Stimulated activated CD8-positive, alpha-beta memory T cell treated with anti-CD3 and anti-CD28 coated beads, Interleukin-12 subunit alpha, Interleukin-12 subunit beta, amount 100 ng/mL, for 24 hours (primary cell): Measurements from ENCODE around the gene TBC1D9B.

Experiments used
- DNase-seq: peaks from one replicate; pipeline ENCODE4 v3.0.0-alpha.2; 2020; ENCODE audit errors: extremely low read depth

TBC1D9B gene

GRCh38 chr5:179869641-179870402 is 37.9 kb downstream of the TBC1D9B start:
- DNase-seq, result no peak

DNA sequence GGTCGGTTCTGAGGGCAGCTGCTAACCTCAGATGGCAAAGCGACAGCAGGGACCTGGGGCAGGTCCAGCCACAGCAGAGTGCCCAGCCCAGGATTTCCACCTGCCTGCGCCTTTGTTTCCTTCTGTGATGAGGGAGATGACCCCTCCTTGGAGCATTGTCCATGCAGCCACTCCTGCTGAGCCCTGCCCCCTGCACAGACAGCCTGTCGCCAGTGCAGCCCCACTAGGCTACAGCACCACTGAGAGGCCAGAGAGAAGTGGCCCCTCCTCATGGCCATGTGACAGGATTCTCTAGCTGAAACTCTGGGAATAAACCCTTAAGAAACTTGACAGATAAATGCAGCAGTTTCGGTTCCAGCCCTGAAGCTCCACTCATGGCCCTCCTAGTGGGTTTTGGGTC is 38.6 kb downstream of the TBC1D9B start:
- DNase-seq, result no peak

- DNase-seq, result no peak
Measured at GRCh38 chr5:179868541-179868940, 39.2 kb downstream of the TBC1D9B start.

DNA sequence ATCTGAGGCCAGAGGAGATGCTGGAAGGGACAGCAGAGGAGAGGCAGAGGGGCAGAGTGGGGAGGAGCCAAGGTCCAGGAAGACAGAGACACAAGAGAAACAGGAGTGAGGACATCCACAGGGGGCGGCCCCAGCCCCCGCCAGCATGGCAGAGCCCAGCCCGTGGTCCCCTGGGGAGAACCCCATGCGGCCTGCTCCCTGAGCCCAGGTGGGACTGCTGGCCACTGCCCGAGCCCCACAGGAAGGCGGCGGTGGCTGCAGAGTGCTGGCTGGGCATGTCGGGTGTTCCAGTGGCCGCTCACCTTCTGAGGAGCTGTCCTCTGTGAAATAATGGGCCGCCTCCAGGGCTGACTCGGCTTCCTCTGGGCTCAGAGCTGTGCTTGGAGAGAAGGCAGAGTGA is 40.2 kb downstream of the TBC1D9B start:
- DNase-seq, result no peak

DNA sequence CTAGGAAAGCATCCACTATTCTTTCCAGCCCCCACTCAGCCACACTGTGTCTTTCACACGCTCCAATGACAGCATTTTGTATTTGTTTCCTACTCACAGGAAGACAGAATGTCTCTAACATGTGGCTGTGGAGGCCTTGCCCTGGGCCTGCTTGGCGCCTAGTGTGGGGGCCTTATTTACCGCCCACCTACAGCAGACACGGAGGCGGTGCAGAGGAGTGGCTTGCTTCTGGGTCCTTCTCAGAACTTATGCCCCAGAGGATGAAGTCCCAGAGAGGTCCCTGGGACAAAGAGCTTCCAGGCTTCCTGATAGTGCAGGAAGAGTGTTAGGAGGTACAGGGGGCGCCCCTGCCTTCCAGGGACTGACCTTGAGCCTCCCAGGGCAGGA is 40.6 kb downstream of the TBC1D9B start:
- DNase-seq, result no peak

GRCh38 chr5:179866241-179867078 is 41.2 kb downstream of the TBC1D9B start:
- DNase-seq, result no peak

DNA sequence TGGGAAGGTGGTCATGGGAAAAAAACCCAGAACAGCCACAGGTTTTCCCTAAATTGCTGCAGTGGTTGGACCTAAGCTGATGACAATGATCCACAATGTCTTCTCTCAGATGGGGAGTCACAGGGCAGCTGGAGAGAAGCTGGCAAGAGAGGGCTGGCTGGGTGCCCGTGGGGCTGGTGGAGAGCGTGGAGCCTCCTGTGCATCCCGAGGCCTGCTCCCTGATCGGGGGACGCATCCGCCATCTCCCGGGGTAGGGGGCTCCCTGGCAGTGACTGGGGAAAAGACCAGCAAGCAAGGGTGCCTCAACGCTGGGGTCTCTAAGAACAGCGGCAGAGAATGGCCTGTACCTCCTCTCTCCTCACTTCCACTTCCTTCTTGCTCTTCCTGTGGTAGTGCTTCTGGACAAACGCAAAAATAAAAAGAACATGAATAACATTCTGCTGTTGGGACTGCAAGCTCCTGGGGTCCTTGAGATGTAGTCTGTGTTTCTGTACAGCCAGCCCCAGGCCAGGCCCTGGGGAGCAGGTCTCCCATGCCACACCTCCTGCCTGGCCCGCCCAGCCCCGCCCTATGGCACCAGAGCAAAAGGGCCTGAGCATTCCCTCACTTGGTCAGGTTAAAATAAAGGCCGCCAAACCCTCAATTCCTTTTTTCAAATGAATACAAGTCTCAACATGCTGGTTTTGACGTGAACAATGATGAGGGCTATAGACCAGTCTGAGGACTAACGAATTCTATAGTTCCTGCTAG is 42.0 kb downstream of the TBC1D9B start:
- no peak for DNase-seq

GRCh38 chr5:179864686-179865085 is 43.0 kb downstream of the TBC1D9B start:
- DNase-seq, result no peak

GRCh38 chr5:179863449-179864085 is 44.1 kb downstream of the TBC1D9B start:
- no peak for DNase-seq

DNA sequence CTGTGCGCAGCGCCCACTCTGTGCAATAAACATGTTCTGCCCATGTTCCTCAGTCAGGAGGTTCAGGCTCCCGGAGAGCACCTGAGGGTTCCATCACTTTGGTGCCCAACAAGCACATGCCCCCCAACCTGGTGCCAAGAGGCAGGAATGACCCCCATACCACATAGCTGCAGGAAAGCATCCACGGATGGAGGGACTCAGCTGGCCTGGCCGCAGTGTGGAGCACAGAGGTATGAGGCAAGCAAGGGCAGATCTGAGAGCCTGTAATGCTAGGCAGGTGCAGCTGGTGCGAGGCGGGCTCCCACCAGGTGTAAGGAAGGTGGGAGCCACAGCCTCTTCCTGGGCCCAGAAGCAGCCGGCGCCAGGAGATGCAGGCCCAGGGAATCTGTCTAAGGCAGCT is 44.8 kb downstream of the TBC1D9B start:
- DNase-seq, result no peak

DNA sequence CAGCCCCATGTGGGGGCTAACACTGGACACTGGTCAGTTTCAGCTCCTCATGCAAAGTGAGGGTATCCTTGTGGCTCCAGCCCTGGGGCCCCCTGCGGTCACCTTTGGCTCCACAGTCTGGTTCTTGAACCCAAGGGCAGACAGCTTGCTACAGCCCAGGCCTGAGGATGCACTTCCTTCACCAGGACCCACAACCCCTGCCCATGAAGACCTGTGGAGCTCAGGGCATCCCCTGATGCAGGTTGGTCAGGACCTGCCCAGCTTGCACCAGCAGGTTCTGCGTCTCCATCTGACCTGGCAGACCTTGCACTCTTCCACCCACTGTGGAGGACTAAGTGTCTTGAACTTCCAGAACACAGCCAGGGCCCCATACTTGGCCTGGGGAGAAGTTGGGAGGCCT is 45.4 kb downstream of the TBC1D9B start:
- DNase-seq, result no peak

- no peak for DNase-seq
Measured at GRCh38 chr5:179860301-179860700, 47.4 kb downstream of the TBC1D9B start.

DNA sequence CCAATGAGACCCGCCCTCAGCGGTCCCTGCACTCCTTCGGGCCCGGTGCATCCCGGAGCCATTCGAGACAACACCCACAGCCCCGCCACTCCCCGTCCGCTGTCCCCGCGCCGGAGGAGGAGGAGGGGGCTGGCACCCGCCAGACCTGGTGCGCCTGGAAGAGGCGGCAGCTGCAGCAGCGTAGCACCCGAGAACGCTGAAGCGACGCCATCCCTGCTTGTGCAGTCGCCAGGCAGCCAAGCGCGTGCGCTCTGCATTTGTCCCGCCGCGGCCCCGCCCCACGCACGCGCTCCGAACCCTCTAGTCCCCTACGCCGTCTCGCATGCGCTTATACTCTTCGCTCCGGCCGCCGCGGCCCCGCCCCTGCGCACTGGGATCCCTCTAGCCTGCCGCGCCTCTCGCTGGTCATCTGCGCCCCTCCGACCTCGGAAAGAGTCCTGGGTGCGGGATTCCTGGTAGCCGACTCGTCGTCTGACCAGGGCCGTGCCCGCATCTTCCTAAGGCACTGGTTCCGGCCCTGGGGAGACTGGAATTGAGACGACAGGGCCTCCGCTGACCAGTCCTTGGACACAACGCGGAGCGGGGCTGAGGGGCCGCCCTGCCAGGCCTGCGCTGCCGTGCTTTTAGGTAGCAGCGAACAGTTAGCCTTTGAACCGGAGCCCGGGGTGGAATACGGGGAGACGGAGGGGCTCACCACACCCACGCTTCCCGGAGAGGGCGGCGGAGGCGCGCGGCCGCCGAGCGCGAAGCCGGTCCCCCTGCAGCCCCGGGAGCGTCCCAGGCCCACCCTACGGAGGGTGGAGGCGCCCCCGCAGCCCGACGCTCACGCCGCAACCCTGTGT is 48.9 kb downstream of the TBC1D9B start, which contains the start of gene MRNIP:
Gene MRNIP (minus strand): TSS at position 232 of the 842 bp plus-strand sequence. CDS start 21 bp downstream, at position 211.
- DNase-seq, result peak; percentile 81

- peak; percentile 9 for DNase-seq
Measured at GRCh38 chr5:179858241-179858585, 49.5 kb downstream of the TBC1D9B start.

- no peak for DNase-seq
Measured at GRCh38 chr5:179854356-179854755, 53.3 kb downstream of the TBC1D9B start.

- DNase-seq, result no peak
Measured at GRCh38 chr5:179852993-179853547, 54.6 kb downstream of the TBC1D9B start.

- DNase-seq, result no peak
Measured at GRCh38 chr5:179841621-179842020, 66.1 kb downstream of the TBC1D9B start.

DNA sequence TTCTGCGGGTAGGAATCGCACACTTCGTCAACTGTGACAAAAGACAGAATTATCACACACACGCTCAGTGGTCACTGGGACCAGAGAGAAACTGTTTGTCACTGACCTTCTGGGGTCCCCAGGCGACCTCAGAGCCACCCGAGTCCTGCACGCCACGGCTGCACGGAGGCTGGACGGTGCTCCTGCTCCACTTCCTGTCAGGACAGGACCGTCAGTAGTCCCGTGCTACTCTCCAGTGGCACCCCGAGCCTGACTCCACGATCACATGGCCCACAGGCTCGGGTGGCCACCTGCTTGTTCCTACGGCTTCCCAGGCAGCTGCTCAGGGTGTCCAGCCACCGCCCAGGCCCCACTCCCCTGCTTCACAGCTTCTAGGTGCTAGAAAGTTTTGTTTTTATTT is 66.9 kb downstream of the TBC1D9B start:
- no peak for DNase-seq

- no peak for DNase-seq
Measured at GRCh38 chr5:179840321-179840720, 67.4 kb downstream of the TBC1D9B start.
